GM18907 (cell line): ENCODE results near the gene AATF.

Experiments
- ATAC-seq: cut with Tn5 transposase; IDR thresholded peaks from one replicate; pipeline ENCODE4 v1.9.1; 2021; ENCODE audit warnings: mild to moderate bottlenecking, moderate library complexity; ENCODE audit not compliant: unreplicated experiment

The AATF gene

DNA sequence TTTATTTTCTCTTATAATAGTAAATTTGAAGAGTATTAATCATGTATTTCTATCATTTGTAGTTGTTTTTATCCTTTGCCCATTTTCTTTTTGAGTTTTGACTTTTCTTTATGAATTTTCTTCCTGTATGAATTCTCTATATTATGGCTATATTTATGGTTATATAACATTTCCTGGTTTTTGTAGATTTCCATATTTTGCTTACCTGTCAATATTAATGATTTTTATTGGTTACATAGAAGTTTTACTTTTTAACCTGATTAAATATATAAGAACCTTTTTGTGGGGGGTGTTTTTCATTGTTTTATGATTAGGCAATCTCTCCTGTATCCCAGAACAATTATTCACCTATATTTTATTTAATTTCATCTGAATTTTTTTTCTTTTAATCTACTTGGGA lies 93.2 kb downstream of the AATF start:
- no peak for ATAC-seq

- no peak for ATAC-seq
These were observed 94.4 kb downstream of the AATF start for GRCh38 chr17:37043201-37043600.

DNA sequence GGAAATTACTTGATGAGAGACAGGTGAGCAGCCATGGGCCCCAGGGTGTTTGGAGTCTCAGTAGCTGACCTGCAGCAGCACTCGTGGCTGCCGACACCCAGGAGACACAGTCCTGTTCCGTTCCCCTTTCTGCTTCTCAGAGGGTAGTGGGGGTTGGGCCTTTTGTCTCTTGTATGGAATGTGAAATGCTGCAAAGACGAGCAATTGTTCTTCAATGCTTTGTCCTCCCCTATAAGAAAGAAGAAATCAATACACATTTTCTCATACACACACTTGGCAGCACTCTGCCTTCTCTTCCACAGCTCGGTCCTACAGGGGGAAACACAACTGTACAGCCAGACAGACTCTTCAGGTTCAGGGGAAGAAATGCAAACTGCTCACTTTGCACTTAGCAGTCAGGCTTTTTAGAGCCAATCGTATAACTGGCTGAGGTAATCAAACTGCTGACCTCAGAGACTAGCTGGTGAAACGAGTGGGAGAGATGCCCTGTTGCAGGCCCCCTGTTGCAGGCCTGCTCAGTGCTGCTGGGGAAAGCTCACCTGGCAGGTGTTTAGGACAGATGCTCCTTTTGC lies 96.7 kb downstream of the AATF start:
- ATAC-seq, result no peak

- ATAC-seq, result no peak
These were observed 98.9 kb downstream of the AATF start for GRCh38 chr17:37047631-37048104.

- no peak for ATAC-seq
These were observed 100.1 kb downstream of the AATF start for GRCh38 chr17:37048811-37049210.

DNA sequence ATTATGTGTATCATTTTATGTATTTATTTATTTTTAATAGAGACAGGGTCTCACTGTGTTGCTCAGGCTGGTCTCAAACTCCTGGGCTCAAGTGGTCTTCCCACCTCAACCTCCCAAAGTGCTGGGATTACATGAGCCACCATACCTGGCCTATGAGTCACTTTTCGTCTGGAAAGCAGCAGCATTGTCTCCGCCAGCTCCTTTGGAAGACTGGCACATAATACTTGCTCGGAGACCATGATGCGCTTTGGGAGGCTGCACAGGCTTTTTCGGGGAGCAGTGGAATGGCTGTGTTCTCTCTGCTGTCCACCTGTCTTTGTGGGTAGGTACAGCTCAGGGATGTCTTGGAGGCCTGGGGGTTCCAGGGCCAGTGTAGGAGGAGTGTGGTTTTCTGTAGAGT lies 102.2 kb downstream of the AATF start:
- ATAC-seq, result no peak

GRCh38 chr17:37051381-37051780 lies 102.6 kb downstream of the AATF start:
- no peak for ATAC-seq

DNA sequence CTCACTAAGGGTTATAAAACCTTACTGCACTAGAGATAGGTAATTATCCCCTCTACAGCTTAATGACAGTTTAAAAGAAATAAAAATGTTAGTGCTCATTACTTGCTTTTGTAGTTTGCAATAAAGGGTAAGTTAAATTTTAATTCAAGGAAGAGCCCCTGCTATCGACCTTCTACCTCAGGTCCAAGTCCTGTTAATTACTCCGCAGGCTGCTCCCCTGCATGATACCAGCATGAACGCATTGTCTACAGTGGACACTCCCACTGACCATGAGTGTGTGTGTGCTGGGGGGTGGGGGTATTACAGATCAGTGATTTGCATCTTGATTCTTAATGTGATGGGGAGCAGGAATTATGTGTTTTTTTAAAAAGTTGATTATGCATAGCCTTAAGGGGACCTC lies 103.1 kb downstream of the AATF start:
- ATAC-seq, result no peak

DNA sequence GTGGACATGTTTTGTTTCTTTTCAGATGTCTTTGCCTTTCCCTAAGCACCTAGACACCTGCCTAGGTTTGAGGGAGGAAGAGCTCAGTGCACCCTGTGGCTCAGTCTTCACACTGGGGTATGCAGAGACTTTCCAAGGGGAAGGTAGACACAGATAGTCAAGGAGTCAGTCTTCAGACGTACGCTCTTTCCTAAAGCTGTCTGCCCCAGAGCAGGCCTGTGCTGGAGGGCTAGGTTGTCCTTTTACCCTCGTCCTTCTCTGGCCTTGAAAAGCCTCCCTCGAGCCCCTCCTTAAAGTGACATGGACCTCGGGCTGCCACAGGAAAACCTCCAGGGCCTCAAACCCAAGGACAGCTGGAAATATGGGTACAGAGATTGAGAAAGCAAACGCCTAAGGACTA lies 103.7 kb downstream of the AATF start:
- no peak for ATAC-seq

DNA sequence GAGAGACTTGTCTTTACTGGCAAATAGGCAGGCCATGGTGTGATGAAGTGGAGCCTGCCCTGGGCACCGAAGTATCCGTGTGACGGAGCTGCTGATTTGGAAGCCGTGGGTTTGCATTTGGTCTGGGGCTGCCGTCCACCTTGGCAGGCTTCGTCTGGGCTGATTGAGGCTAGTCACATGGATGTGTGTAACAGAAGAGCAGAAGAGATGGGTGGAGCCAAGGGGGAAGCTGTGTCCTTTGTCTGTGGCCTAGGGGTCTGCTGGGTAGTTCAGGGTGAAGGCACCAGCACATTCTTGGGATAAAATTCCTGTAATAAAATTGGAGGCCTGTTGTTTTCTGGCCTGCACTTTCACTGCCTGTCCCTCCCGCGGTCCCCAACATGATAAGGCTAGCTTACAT lies 106.1 kb downstream of the AATF start:
- ATAC-seq, result no peak

DNA sequence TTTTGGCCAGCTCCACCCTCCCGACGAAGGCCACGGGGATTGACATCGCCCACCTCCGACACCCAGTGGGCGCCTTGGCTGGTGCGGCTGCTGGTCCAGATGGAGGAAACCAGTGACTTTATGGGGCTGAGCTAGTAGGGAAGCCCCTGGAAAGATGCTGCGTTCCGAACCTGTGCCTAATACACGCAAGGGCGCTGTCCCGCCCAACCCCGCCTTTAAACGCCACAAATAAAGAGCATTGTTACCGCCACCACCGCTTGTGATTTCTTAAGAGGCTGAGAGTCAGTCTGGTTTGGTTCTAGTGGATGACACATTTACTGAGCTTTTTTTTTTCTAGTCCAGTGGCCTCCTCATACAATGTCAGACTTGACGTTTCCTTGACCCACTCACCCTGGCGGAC lies 107.9 kb downstream of the AATF start:
- ATAC-seq, result no peak

- ATAC-seq, result no peak
These were observed 110.7 kb downstream of the AATF start for GRCh38 chr17:37059493-37059892.

GRCh38 chr17:37060094-37060493 lies 111.3 kb downstream of the AATF start:
- no peak for ATAC-seq

GRCh38 chr17:37060928-37061327 lies 112.2 kb downstream of the AATF start:
- no peak for ATAC-seq

GRCh38 chr17:37062021-37062420 lies 113.3 kb downstream of the AATF start:
- ATAC-seq, result no peak

DNA sequence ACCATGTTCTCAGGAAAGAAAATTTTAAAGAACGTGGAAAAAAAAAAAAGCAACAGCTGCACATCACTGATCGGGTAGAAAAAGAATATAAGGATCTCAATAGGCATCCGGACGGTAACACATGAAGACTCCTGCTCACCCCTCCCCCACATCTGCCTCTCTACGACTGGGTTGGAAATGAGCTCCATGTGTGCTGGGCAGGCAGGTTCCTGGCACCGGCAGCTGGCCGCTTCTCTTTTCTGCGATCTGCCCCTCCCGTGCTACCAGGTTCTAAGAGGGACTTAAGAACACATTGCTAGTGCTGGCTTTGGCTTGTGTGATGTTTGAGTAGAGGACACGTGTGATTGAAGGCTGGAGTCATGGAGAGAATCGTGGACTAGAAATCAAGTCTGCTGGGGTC lies 115.5 kb downstream of the AATF start:
- no peak for ATAC-seq

DNA sequence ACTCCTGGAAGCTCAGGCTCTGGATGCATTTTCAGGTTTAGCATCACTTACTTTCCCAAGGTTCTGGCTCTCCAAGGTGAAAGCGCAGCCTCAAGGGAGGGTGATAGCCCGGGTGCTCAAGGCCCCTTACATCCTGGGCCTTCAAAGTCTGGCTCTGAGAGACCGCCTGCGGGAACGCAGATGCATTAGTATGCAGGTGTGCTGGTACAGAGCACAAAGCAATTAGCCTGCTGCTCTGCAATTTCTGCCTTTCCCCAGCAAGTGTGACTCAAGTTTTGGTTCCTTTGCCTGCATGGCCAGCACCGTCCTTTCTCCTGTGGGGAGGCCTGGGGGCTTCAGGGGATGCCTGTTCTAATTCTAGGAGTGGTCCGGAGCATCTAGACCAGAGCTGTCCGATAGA lies 116.2 kb downstream of the AATF start:
- no peak for ATAC-seq

DNA sequence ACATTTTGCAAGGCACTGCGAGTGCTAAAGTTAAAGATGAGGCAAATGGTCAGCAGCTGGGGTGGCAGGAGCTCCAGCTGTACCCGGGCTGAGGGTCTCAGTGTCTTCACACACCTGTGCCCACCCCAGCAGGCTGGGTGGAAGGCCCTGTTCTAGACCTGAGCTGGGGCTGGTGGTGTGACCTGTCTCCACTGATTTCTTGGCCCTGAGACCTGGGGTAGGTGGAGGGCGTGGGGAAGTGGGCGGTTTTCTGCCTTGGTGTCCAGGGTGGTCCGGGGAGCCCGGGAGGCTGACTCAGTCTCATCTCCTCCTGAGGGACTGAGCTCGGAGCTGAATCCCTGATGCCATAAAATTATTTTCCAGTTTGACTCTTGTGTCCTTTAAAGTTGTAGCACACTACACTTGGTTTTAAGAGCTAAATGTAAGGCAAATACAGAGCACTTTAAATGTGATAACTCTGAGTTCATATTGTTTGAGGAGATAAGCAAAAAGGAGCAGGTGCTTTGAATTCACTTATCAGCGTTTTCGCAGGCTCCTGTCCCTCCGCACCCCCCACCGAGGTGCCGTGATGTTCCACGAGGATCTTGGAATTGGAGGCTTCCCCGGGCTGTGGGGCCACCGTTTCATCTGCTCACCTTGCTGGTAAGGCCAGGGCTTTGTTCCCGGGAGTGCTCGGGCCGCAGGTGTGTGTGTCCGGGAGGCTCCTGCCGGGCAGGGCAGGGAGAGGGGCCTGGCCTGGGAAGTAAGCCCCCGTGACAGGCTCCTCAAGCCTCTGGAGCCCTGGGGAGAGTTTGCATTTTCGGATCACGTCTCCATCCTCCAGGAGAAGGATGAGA lies 117.0 kb downstream of the AATF start:
- no peak for ATAC-seq

GRCh38 chr17:37066322-37067255 lies 117.8 kb downstream of the AATF start:
- no peak for ATAC-seq

DNA sequence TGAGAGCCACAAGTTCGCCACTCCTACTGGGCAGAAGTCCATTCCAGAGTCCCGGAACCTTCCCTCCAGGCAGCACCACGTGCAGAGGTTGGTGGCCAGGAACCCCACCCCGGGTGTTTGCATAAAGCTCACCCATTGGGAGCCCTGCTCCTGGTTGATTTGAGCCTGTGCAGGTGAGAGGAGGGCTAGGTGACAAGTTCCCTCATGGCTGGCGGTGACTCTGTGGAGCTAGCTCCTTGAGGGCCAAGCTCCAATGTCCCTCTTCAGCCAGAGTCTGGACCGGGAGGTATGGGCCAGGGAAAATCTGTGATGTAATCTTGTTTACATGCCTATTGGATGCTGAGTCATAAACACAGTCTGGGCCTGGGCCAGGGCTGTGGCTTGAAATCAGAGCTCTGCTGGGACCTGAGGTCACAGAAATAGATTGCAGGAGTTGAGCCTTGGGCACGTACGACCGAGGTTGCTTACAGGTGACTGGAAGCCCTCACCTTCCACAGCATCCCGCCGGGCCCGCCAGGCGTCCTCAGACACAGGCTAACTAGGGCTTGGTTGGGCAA lies 118.9 kb downstream of the AATF start:
- no peak for ATAC-seq

DNA sequence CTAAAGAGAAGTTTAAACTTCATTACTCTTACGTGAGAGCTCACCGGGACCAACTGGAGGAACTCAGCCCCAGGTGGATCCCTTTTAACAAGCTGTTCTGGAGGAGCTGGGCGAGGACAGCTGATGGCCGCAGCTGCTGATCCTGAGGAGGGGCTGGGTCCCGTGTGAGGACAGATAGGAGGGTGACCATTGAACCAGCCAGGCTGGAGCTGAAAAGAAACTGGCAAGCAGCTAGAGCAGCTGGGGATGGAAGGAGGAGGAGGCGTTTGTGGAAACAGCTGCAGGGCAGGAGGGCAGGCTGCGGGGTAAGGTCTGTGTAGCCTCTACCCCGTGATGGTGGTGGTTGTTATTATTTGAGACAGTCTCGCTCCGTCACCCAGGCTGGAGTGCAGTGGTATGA lies 119.5 kb downstream of the AATF start:
- no peak for ATAC-seq
